Sigmoid colon (tissue), 4 donors: ENCODE results near the gene WDR4.
"Not testable (repeated sequence)": the region's sequence is repeated elsewhere in the genome, so short reads cannot be mapped to it uniquely, and the experiment has no call there.

Experiments used
- CTCF ChIP-seq, 4 experiments: fragments of 450-650 bp in 3 of 4; fragments of 200-600 bp in 1 of 4; IDR thresholded peaks; one replicate each; pipeline ENCODE4 v1.5.1; 2016 to 2019; ENCODE audit warnings: antibody characterized with exemption in 4 of 4, mild to moderate bottlenecking in 3 of 4, moderate library complexity in 2 of 4
- EP300 ChIP-seq, 4 donors: sonication (generic); formaldehyde crosslinking; IDR thresholded peaks; one replicate each; pipeline ENCODE4 v1.6.1; 2017; ENCODE audit warnings: antibody characterized with exemption in 4 of 4
- POLR2AphosphoS5 ChIP-seq, 4 donors: sonication (generic); formaldehyde crosslinking; IDR thresholded peaks; one replicate each; pipeline ENCODE4 v1.6.1; 2017; ENCODE audit warnings: antibody characterized with exemption in 4 of 4

GRCh38 chr21:42807293-42807895, 71.9 kb downstream of the WDR4 start:
- TF ChIP-seq CTCF, POLR2AphosphoS5, EP300 (IDR thresholded peaks at IDR 0.05): not testable (repeated sequence)
